HG03097 (cell line): ENCODE measurements around the gene RAB17.
"Not testable (repeated sequence)": the region's sequence is repeated elsewhere in the genome, so short reads cannot be mapped to it uniquely, and the experiment has no call there.

Experiments used
- ATAC-seq: cut with Tn5 transposase; IDR thresholded peaks from one replicate; pipeline ENCODE4 v1.9.1; 2021; ENCODE audit not compliant: unreplicated experiment, low FRiP score

RAB17 gene

DNA sequence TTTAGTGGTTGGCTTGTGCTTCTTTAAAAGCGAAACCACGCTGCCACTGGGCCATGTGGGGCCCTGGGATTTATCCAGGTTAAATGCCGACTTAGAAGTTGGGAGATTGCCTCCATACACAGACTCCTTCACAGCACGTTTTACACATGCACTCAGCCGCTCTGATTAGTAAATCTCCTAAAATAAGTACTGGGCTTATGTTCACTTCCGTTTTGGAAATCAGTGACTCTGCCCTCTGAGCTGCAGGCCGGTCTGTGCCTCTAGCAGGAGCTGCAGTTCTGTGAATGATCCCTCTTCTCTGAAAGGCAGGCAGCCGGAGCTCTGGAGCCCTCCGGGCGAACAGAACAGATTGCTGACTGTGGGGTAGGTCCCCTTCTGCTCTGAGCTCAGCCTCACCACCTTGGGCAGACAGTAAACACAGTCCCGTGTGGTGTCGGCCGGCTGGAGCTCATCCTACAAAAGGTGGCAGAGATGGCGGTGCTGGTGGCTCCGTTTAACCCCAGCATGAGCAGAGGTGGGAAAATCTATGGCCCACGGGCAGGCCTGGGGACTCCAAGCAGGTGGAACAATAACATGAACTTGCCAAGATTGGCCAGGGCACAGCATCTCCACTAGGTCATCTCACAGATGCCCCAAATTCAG, 9.8 kb upstream of the RAB17 start:
- ATAC-seq, result no peak

DNA sequence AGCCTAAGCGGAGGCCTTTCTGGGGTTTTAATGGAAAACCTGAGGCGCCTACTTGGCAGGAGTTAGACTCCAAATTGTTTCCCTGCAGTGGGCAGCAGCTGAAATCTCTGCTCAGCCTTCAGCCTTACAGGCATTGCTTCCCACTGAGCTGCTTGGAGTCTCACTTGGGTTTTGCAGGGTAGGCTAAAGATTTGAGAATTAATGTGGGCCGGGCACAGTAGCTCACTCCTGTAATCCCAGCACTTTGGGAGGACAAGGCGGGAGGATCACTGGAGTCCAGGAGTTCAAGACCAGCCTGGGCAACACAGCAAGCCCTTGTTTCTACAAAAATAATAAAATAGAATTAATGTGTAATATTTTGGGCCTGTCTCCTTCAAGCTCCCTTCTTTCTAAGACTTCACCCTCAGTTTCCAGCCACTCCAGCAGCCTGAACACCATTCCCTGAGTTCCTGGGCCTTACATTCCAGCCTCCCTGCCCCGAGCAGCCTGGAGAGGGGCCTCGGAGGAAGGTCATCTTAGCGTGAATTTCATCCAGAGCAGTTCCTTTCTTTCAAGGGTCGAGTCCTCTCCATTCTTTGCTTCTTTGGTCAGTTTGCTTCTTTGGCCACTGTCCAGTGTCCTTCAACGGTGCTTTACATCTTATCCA, 9.1 kb upstream of the RAB17 start:
- ATAC-seq, result no peak

DNA sequence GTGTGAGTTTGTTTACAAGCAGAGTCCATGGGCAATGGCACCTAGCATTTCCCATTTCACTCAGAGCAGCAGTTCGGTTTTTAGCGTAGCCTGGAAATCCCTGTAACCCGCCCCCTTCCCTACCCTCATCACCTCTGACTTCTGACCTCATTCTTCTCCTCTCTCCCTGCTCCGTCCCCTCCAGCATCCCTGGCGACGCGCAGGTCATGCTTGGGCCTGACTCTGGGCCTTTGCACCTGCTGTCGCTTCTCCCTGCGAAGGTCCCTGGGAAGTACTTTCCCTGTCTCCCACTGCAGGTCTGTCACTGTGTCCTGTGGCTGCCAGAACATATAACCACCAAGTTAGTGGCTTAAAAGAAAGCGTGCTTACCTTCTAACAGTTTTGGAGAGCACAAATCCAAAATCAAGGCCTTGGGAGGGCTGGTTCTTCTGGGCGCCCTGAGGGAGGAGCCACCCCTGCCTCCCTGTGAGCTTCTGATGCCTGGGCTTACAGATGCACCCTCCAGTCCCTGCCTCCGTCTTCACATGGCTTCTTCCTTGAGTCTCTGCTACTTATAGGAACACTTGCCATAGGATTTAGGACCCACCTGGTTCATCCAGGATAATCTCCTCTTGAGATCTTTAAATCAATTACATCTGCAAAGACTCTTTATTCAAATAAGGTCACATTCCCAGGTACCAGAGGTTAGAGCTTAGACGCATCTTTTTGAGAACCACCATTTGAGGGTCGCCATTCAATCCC, 8.1 kb upstream of the RAB17 start:
- no peak for ATAC-seq

DNA sequence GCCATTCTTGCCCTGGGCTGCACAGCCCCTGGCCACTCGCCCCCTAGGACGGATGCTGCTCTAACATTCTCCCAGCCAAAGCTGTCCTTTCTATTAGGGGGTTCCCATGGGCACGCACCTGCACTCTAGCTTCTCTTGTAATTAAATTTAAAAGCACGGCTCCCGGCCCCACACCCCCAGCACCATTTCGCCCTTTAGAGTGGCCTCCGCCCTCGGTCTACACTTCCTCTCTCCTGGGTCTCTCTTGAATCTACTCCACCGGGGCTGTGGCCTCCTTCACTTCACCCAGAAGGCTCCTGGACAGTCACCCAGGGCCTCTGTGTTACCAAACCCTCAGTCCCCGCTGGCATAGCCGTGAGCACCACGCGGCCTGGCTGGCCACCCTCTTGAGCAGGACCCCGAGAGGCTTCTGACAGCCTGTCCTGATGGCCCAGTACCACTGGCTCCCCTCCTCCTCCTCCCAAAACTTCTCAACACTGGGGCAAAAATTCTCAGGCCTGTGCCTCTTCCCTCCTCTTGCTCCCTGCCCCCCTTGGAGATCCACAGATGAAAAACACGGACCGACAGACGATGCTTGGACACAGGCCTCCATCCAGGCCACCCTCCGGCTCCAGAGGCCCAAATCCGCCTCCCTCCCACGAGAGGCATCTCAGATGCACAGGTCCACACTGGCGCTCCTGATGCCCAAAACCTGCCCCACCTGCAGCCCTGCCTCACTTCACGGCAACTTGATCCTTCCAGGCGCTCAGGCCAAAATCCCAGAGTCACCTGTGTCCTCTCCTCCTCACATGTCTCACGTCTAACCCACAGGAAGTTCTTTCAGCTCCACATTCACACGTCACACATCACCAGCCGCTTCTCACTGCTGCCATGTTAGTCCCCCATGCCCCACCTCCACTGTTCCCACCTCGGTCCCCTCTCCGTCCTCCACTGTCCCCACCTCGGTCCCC, 6.9 kb upstream of the RAB17 start:
- no peak for ATAC-seq

DNA sequence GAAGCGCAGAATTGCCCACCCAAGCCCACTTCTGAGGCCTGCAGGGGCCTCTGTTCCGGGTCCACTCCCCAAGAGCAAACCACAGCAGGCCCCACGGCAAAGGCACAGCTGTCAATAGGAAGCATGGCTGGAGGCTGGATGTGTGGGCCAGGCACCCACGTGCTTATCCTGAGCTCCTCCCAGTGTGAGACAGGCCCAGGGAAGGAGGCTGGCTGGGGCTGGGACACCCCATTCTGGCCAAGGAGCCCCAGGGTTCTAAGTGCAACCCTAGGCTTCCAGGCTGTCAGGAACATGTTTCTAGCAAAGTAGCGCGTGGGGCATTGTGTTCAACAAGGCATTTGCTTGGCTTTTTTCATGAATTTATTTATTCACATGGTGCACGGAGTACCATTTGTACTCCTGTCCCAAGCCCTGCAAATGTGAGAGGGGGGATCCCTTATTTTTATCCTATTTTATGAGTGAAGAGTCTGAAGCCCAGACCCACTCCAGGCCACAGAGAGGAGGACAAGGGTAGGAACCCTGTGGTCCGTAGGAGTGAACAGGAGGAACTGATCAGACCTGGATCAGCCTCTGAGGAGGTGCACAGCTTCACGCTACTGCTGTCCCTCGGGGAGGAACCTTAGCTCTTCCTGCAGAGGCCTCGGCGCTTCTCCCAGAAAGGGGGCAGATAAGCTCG, 6.1 kb upstream of the RAB17 start:
- ATAC-seq, result no peak

DNA sequence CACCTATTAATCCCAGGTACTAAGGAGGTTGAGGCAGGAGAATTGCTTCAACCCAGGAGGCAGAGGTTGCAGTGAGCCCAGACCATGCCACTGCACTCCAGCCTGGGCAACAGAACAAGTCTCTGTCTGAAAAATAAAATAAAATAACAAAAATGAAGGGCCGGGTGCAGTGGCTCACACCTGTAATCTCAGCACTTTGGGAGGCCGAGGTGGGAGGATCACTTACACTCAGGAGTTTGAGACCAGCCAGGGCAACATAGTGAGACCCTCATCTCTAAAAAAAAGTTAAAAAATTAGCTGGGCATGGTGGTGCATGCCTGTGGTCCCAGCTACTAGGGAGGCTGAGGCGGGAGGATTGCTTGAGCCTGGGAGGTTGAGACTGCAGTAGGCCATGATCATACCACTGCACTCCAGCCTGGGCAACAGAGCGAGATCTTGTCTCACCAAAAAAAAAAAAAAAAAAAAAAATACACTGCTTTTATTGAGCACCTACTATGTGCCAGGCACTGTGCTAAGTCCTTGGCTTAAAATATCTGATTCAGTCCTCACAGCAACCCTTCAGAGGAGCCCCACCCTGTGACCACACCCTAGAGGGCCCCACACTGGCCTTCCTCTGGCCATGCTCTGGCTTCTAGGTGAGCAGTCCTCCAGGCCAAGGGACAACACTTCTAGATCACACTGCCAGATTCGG, 5.4 kb upstream of the RAB17 start:
- ATAC-seq, result not testable (repeated sequence)

DNA sequence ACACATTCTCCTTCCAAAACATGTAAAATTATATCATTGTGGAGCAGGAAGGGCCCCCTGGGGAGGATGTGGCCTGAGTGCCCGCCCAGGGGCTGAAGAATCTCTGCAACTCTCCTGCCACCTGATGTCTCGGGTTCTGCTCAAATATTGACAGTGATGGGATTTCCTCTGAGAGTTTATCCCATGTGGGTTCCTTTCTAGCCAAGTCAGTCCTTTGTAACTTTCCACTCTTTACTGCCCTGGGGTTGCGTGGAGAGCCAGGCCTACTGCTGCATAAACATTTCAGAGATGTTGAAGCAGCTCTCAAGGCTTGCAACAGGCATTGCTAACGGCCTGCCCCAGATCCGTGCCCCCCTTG, 4.0 kb upstream of the RAB17 start:
- no peak for ATAC-seq

DNA sequence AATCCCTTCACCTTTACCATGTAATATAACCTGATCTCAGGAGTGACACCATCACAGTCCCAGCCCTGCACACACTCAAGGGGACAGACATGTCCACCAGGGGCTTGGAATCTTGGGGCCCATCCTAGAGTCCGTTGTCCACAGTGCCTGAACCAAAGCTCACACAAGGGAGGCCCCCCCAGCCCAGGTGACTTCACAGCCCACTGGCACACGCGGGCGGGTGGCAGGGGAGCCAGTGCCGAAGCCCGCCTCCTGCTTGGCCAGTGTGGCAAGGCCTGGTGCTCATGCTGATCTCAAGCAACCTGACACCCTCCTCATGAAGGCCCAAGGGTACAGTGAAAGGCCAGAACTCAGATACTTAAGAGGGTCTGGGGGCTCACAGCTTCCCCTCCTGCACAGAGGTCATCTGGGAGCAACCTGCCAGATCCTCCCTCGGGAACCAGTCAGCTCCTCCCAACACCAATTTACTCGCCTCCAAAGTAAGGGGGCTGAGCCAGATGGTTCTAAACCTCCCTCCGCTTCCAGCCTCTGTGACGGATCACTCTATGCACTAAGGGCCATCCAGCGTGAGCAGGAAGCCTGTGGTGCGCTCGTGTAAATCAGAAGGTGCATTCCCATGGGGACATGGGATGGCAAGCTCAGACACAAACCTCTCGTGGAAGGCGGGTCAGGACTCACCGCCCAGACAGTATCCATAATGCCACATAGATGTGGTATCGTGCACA, 3.2 kb upstream of the RAB17 start:
- no peak for ATAC-seq

DNA sequence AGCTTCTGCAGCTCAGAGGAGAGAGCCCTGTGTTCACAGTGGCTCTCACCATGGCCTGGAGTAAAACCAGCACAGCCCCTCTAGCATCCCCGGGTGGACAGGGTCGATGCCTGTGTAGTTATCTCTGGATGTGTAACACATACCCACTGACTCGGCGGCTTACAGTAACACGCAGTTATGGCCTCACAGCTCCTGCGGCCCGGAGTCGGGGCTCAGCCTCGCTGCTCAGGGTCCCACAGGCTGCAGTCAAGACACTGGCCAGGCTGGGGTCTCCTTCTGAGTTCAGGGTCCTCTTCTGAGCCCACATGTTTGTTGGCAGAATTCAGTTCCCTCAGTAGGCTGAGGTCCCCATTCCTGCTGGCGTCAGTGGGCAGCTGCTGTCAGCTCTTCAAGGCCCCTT, 2.5 kb upstream of the RAB17 start:
- ATAC-seq, result no peak

DNA sequence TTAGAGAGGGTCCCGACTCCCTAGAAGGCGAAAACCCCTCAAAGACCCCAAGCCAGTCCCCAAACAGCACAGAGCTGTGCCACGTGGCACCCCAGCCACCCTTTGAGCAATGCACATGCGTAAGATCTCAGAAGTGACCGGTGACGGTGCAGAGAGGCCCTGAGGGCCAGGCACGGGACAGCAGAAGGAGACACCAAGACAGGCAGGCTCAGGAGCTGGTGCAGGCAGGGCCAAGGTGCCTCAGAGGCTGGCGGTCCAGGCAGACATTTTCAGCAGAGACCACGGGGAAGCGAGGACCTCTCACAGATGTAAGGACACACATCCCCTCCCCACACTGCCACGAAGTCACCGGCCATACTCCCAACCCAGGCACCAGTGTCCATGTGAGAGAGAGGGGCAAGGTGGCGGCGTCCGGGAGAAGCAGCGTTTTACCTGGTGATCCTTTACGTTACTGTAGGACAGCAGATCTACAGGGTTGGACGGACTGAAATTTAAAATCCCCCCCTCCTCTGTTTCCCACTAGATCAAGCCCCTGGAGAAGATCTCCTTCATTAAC, 2.0 kb upstream of the RAB17 start:
- no peak for ATAC-seq

DNA sequence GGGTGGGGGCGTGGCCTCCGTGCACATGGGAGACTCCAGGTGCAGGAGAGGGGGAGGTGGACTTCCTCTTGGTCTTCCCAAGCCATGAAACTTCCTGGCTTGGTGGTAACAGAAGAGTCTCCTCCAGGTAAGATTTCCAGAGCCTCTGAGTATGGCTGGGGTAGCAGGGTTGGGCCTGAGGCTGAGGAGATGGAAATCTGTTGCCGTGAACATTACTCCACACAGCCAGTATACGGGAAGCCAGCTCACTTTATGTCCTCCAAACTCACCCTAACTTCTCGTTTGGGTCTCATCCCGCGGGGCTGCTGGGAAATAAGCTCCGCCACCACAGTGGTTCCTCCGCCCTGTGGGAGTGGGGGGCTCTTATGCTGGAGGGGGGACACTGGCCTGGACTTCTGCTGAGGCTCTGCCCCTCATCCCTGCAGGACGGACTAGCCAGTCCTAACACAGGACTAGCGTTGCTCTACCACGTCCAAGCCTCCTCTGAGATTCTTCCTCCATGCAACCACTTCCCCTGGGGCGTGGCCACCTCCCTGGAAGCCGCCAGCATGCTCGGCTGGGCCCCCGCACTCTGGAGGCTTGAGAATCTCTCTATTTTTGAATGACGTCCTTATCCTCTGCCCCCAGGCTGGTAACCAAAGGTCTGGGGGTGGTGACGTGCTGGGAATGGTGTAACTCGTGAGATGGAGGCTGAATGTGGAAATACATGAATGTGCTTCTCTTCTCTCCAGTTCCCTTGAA, 777 bp upstream of the RAB17 start:
- no peak for ATAC-seq

DNA sequence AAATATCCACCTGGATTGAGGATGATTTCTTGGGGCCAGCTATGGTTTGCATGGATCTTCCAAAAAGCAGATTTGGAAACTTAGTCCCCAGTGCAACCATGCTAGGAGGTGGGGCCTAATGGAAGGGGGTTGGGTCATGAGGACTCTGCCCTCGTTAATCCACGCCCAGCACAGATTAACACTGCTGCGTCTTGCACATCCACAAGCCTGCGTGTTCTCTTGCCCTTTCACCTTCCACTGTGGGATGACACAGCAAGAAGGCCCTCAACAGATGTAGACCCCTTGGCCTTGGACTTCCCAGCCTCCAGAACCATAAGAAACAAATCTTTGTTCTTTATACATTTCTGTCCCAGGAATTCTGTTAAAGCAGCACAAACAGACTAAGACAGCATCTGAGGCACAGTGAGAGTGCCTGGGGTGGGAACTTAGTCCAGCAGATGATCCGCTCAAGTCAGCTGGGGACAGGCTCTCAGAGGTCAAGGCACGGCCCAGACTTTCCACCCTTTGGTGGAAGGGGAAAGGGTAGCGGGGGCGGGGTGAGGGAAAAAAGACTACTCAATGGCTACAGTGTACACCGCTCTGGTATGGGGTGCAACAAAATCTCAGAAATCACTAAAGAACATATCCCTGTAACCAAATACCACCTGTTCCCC, 2.4 kb downstream of the RAB17 start:
- ATAC-seq, result no peak

DNA sequence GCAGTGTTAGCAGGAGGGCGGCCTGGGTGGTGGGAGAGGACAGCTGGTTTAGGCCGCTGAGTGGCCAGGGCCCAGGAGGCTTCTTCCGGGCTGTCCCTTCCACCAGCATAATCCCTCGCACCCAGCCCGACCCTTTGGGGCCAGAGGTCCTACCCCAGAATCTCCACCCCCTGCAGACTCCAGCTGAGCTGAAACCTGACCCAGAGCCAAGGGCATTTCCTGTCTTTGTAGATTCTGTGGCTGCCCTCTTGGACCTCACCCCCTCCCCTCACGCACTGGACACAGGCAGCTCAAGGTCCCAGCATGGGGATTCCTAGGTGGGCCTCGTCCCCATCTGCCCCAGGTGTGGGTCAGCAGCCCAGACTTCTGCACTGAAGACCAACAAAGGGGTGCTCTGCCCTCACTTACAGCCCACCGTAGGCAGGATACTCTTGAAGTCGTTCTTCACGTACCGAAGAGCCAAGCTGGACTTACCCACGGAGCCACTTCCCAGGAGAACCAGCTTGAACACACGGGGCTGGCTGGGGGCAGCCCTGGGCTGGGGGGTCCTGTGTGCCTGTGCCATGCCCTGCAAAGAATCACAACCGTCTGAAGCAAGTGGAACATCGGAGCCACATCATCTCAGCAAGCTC, 4.8 kb downstream of the RAB17 start:
- ATAC-seq, result no peak

DNA sequence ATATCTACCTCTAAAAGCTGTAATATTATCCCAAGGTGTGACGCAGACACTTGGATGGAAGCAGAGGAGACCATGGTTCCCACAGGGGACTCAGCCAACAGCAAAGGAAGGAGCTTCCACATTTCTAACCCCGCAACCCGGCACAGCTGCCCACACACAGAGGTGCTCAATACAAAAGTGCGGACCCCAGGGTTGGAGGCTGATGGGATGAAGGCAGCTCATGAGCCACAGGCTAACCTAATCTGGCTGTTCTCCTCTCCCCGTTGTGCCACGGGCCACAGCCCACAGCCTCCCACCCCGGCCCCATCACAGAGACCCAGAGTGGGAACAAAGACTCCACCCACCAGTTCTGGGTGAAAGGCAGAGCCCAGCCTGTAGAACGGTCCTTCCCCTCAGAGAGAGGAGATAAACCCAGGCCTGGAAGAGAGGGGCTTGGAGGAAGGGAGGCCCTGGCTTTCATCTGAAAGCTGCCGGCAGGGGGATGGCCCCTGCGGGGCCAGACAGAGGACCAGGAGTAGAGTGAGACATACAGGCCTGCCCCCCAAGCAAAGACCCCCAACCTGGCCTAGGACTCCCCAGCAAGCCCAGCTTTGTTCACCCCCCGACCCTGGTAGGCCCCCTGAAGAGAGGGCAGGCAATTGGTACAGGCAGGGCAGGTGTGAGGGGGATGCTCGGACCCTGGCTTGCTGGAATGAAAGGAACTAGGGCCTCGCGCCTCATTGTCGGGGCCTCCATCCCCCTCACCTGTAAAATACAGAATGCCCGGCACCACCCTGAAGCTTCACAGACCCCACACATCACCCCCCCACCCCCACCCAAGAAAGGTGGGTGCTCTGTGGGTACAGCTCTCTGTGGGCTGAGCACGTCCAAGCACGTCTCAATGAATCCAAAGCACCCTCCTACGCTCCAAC, 6.9 kb downstream of the RAB17 start:
- ATAC-seq, result no peak

DNA sequence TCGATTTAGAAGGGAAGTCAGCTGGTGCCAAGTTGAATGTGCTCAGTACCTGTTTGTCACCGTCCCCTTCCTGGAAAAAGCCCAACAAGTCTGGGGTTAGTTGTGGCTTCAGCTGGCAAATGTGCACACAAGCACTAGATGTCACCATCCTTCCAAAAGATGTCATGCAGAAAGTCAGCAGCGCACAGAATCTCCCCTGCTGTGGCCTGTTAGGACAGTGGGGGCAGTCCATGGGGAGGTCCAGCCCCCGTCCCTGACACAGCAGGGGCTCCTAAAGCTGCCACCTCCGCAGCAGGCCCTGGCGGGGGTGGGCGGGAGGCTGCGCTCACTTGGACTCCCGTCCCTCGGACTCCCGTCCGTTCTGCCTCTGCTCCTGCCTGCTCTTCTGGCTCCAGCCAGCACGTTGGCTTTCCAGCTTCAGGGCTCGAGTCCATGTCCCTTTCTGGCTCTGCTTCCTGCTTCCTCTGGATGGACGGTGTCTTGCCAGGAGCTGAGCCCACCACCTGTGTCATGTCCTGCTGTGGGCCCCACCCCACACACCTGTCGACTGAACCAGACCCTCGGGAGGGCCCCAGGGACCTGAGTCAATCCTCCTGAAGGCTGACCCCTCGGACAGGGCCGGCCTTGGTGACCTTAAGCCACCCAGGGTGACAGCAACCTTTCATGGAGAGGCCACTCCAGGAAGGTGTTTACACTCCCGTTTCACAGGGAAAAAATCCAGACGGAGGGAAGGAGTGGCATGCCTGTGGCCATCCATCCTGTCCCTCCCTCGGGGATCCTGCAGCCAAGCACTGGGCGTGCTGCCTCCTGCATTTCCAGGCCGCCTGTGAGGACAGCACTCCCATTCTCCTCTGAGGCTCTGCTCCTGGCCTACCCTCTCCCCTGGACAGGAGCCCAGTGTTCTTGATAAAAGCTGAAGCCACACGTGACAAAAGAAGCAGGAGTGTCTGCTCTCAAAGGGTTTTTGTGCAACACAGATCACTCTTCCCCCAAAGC, 8.5 kb downstream of the RAB17 start:
- ATAC-seq, result no peak
